ENCODE data around the gene DLL3.
A peak's percentile ranks its signal among the peaks of the same experiment; 100 is the strongest.

DLL3 gene

DNA sequence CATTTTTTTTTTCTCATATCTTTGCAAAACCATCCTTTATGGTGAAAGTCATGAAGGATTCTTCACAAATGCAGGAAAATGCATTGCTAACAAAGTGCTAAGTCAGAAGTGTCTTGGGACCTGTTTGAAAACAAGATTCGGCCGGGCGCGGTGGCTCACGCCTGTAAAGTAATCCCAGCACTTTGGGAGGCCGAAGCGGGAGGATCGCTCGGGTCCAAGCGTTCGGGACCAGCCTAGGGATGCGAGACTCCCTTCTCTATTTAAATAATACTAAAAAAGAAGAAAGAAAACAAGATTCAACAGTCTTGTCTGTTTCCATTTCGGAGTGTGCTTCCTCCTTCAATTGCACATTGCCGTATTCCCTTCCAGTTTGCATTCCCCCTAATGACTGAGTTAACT is 33.1 kb downstream of the DLL3 start:
- peak overlapping the region; percentile 87 for H3K4me3 ChIP-seq (ENCODE audit: low read depth, low read length)
- TF ChIP-seq, protein P1, sequence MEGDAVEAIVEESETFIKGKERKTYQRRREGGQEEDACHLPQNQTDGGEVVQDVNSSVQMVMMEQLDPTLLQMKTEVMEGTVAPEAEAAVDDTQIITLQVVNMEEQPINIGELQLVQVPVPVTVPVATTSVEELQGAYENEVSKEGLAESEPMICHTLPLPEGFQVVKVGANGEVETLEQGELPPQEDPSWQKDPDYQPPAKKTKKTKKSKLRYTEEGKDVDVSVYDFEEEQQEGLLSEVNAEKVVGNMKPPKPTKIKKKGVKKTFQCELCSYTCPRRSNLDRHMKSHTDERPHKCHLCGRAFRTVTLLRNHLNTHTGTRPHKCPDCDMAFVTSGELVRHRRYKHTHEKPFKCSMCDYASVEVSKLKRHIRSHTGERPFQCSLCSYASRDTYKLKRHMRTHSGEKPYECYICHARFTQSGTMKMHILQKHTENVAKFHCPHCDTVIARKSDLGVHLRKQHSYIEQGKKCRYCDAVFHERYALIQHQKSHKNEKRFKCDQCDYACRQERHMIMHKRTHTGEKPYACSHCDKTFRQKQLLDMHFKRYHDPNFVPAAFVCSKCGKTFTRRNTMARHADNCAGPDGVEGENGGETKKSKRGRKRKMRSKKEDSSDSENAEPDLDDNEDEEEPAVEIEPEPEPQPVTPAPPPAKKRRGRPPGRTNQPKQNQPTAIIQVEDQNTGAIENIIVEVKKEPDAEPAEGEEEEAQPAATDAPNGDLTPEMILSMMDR (IDR thresholded peaks at IDR 0.05; ENCODE audit: control insufficient read depth, extremely low read depth, insufficient read depth) = no peak
- no peak for DNase-seq (ENCODE audit: low read depth)

- TF ChIP-seq, protein P1 (IDR thresholded peaks at IDR 0.05; ENCODE audit: control insufficient read depth, extremely low read depth, insufficient read depth) = peak; percentile 99
- peak within 1 kb of the TSS; percentile 87 for H3K4me3 ChIP-seq (ENCODE audit: low read depth, low read length)
Observed at GRCh38 chr19:39532233-39533002, 33.7 kb downstream of the DLL3 start, which contains the start of gene EID2B. TSS of gene EID2B (minus strand) at chr19:39532852. CDS start at chr19:39532802, 50 bp downstream.

DNA sequence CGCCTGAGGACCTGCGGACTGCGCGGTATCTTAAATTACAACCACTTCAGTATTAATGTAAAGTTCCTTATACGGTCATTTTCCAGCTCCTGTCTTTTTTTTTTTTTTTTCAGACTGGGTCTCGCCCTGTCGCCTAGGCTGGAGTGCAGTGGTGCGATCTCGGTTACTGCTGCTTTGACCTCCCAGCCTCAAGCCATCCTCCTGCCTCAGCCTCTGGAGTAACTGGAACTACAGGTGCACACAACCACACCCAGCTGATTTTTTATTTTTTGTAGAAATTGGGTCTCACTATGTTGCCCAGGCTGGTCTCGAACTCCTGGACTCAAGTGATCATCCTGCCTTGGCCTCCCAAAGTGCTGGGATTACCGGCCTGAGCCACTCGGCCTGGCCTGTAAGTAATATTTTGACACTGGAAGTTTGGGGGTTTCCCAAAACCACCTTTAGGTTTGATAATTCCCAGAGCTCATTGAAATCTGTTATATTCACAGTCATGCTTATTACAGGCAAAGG is 34.3 kb downstream of the DLL3 start:
- DNase-seq (ENCODE audit: low read depth) = no peak
- TF ChIP-seq, protein P1 (IDR thresholded peaks at IDR 0.05; ENCODE audit: control insufficient read depth, extremely low read depth, insufficient read depth) = no peak
- peak overlapping the region; percentile 87 for H3K4me3 ChIP-seq (ENCODE audit: low read depth, low read length)

More at GRCh38 chr19:39532233-39533002, 33.7 kb downstream of the DLL3 start, which contains the start of gene EID2B:
- peak; percentile 82 for DNase-seq (ENCODE audit: low read depth)

GRCh38 chr19:39533791-39534190 is 35.0 kb downstream of the DLL3 start:
- DNase-seq (ENCODE audit: low read depth) = no peak
- TF ChIP-seq, protein P1 (IDR thresholded peaks at IDR 0.05; ENCODE audit: control insufficient read depth, extremely low read depth, insufficient read depth) = no peak
- no peak overlapping the region for H3K4me3 ChIP-seq (ENCODE audit: low read depth, low read length)

GRCh38 chr19:39539165-39539517 is 40.4 kb downstream of the DLL3 start:
- peak overlapping the region; percentile 75 for H3K4me3 ChIP-seq (ENCODE audit: low read depth, low read length)
- TF ChIP-seq, protein P1 (IDR thresholded peaks at IDR 0.05; ENCODE audit: control insufficient read depth, extremely low read depth, insufficient read depth) = no peak
- DNase-seq (ENCODE audit: low read depth) = no peak

GRCh38 chr19:39539518-39540332 is 41.0 kb downstream of the DLL3 start, which contains the start of gene EID2:
TSS of gene EID2 (minus strand) at chr19:39540161. CDS start at chr19:39540079, 82 bp downstream.
- DNase-seq (ENCODE audit: low read depth) = peak; percentile 90
- TF ChIP-seq, protein P1 (IDR thresholded peaks at IDR 0.05; ENCODE audit: control insufficient read depth, extremely low read depth, insufficient read depth) = peak; percentile 83
- H3K4me3 ChIP-seq (ENCODE audit: low read depth, low read length) = peak within 1 kb of the TSS; percentile 75
